Lung (tissue), 12 donors: ENCODE results near the gene GAK. TPM values are rescaled to one million over a fixed set of nuclear protein-coding genes. Genes with fewer than 3 reads are reported as not detected.

Experiments used
- ATAC-seq: fragments of 200-7000 bp; cut with Tn5 transposase; one replicate; pipeline ENCODE4 v1.9.1; 2020; ENCODE audit warnings: moderate number of reproducible peaks; ENCODE audit not compliant: insufficient read depth, low FRiP score
- DNase-seq, 3 donors: peaks; one replicate each; pipeline ENCODE4 v3.0.0-alpha.2; 2013 to 2017
- H3K27ac ChIP-seq, 2 donors: one replicate each; pipeline ENCODE4 v1.5.1; 2013; ENCODE audit warnings: mild to moderate bottlenecking in 2 of 2, moderate library complexity in 2 of 2, control low read depth in 1 of 2, inconsistent platforms in 1 of 2, low read depth in 1 of 2, low read length in 1 of 2
- H3K27me3 ChIP-seq, 3 donors: one replicate each; pipeline ENCODE4 v1.5.1; 2013; ENCODE audit warnings: low read length in 2 of 3; ENCODE audit not compliant: control insufficient read depth in 3 of 3, insufficient read depth in 3 of 3
- H3K36me3 ChIP-seq, 4 donors: one replicate each; pipeline ENCODE4 v1.5.1; 2013; ENCODE audit warnings: low read length in 4 of 4, mild to moderate bottlenecking in 1 of 4, moderate library complexity in 1 of 4; ENCODE audit not compliant: control insufficient read depth in 4 of 4, insufficient read depth in 4 of 4
- H3K4me1 ChIP-seq, 5 donors: one replicate each; pipeline ENCODE4 v1.5.1; 2013; ENCODE audit warnings: low read length in 5 of 5, mild to moderate bottlenecking in 2 of 5, moderate library complexity in 1 of 5; ENCODE audit not compliant: control insufficient read depth in 5 of 5, insufficient read depth in 5 of 5
- H3K4me3 ChIP-seq: one replicate; pipeline ENCODE4 v1.5.1; 2013; ENCODE audit warnings: mild to moderate bottlenecking, control low read depth, moderate library complexity
- H3K9ac ChIP-seq, 2 donors: one replicate each; pipeline ENCODE4 v1.5.1; 2013; ENCODE audit warnings: low read length in 2 of 2, control low read depth in 1 of 2; ENCODE audit not compliant: insufficient read depth in 1 of 2
- H3K9me3 ChIP-seq, 4 donors: one replicate each; pipeline ENCODE4 v1.5.1; 2013; ENCODE audit warnings: low read length in 3 of 4, mild to moderate bottlenecking in 1 of 4, moderate library complexity in 1 of 4; ENCODE audit not compliant: control insufficient read depth in 4 of 4, insufficient read depth in 3 of 4
- CTCF ChIP-seq: IDR thresholded peaks from 2 replicates; pipeline ENCODE4 v1.5.1; 2012; ENCODE audit warnings: mild to moderate bottlenecking; ENCODE audit errors: control extremely low read depth, extremely low read depth
- WGBS, 2 donors: extraction: QIAGEN DNeasy Blood & Tissue Kit; methylation state at CpG; one replicate each; pipeline ENCODE4 v1.1.7; 2013; 5-methylcytosine and 5-hydroxymethylcytosine counted together
- polyA plus RNA-seq, 2 donors: library from polyadenylated mRNA; stranded (reverse); fragments of 200-250 nt; gene quantifications; one replicate each; pipeline ENCODE4 v1.2.1, GENCODE V29; 2013
- total RNA-seq, 2 donors: library from RNA; depleted of rRNA in 1 of 2; stranded (reverse); fragments of >200 nt in 1 of 2; gene quantifications; one replicate each; pipeline ENCODE4 v1.2.1, GENCODE V29; 2014 to 2021
- donor health status: control.
- donor health status: control.
- donor health status: Bipolar disorder and iron deficiency.
- donor health status: healthy.
- donor health status: DM: yes; HTN: yes; CAD: no.

Gene GAK
- total and polyA plus RNA-seq, 4 donors, result 101 to 178 (median 137) TPM

- no peak overlapping the region for H3K27ac ChIP-seq
- peaks cover 0 to 5% (median 0%) of the 10 kb centered on the region in 5 donors for H3K4me1 ChIP-seq
- DNase-seq, result no peak
- H3K9me3 ChIP-seq, result no peaks in the 10 kb centered on the region
- H3K9ac ChIP-seq, result no peak overlapping the region
- ATAC-seq, result no peak
- H3K36me3 ChIP-seq, result peaks cover 0 to 62% (median 7%) of the 10 kb centered on the region in 4 donors
- H3K27me3 ChIP-seq, result no peaks in the 10 kb centered on the region
- H3K4me3 ChIP-seq, result no peak overlapping the region
- no peak for TF ChIP-seq CTCF
- 73 to 86% methylated on average over 12 of the region's 12 CpGs for WGBS, 2 donors
Measured at GRCh38 chr4:899556-899906, 32.6 kb downstream of the GAK start.

GRCh38 chr4:898869-899555 lies 33.1 kb downstream of the GAK start:
- DNase-seq (no peak), ATAC-seq (no peak)
- TF ChIP-seq CTCF, result no peak
- Histone ChIP-seq H3K27ac (no peak overlapping the region), H3K4me3 (no peak overlapping the region), H3K27me3 (no peaks in the 10 kb centered on the region), H3K9me3 (no peaks in the 10 kb centered on the region), H3K36me3 (peaks cover 0 to 65% (median 9%) of the 10 kb centered on the region in 4 donors), H3K4me1 (peaks cover 0 to 5% (median 0%) of the 10 kb centered on the region in 5 donors), H3K9ac (no peak overlapping the region)
- whole genome bisulfite sequencing, 2 donors, result 87 to 95% methylated on average over 27 of the region's 27 CpGs

GRCh38 chr4:898123-898522 lies 34.0 kb downstream of the GAK start:
- Histone ChIP-seq H3K27me3 (no peaks in the 10 kb centered on the region), H3K9ac (no peak overlapping the region), H3K36me3 (peaks cover 4 to 65% (median 10%) of the 10 kb centered on the region in 4 donors), H3K27ac (no peak overlapping the region), H3K9me3 (no peaks in the 10 kb centered on the region), H3K4me1 (peaks cover 0 to 5% (median 0%) of the 10 kb centered on the region in 5 donors), H3K4me3 (no peak overlapping the region)
- 94 to 96% methylated on average over 15 of the region's 15 CpGs for WGBS, 2 donors
- no peak for ATAC-seq
- DNase-seq, result no peak
- no peak for TF ChIP-seq CTCF

- Histone ChIP-seq H3K4me3 (no peak overlapping the region), H3K27me3 (no peaks in the 10 kb centered on the region), H3K27ac (no peak overlapping the region), H3K9ac (no peak overlapping the region), H3K36me3 (peaks cover 9 to 77% (median 14%) of the 10 kb centered on the region in 4 donors), H3K4me1 (peaks cover 0 to 5% (median 0%) of the 10 kb centered on the region in 5 donors), H3K9me3 (no peaks in the 10 kb centered on the region)
- no peak for DNase-seq
- no peak for ATAC-seq
- no peak for TF ChIP-seq CTCF
- WGBS, 2 donors, result 95 to 97% methylated on average over 20 of the region's 20 CpGs
Measured at GRCh38 chr4:896630-897029, 35.5 kb downstream of the GAK start.
